ENCODE results near the gene FASTK.

FASTK gene

DNA sequence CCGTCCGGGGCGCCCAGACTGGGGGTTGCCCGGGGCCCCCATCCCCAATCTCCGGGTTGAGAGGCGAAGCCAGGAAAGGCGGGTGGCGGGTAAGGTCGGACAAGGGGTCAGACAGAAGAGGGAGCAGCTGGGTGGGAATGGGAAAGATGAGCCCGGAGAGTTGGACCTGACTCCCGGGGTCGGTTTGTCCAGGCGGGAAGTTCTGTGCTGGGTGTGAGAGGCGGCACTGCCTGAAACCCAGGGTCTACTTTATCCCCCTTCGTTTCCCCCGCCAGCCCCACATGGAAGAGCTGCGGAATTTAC is 20.5 kb downstream of the FASTK start:
- Histone ChIP-seq H3K27me3 (replicated peaks) (no peaks in the 10 kb centered on the region), H3K4me3 (ENCODE audit: low read depth, low read length) (peak overlapping the region; percentile 76), H3K27ac (peak overlapping the region; percentile 92), H3K36me3 (replicated peaks) (peaks cover 14% of the 10 kb centered on the region)
- TF ChIP-seq, protein P1, sequence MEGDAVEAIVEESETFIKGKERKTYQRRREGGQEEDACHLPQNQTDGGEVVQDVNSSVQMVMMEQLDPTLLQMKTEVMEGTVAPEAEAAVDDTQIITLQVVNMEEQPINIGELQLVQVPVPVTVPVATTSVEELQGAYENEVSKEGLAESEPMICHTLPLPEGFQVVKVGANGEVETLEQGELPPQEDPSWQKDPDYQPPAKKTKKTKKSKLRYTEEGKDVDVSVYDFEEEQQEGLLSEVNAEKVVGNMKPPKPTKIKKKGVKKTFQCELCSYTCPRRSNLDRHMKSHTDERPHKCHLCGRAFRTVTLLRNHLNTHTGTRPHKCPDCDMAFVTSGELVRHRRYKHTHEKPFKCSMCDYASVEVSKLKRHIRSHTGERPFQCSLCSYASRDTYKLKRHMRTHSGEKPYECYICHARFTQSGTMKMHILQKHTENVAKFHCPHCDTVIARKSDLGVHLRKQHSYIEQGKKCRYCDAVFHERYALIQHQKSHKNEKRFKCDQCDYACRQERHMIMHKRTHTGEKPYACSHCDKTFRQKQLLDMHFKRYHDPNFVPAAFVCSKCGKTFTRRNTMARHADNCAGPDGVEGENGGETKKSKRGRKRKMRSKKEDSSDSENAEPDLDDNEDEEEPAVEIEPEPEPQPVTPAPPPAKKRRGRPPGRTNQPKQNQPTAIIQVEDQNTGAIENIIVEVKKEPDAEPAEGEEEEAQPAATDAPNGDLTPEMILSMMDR (IDR thresholded peaks at IDR 0.05; ENCODE audit: low read depth, low read length, missing control alignments) = no peak
- DNase-seq = no peak
- in situ Hi-C loops (cut with HindIII; ENCODE audit: low pct_ligation_motif_present, low sequenced_read_pairs) = no loop called here

DNA sequence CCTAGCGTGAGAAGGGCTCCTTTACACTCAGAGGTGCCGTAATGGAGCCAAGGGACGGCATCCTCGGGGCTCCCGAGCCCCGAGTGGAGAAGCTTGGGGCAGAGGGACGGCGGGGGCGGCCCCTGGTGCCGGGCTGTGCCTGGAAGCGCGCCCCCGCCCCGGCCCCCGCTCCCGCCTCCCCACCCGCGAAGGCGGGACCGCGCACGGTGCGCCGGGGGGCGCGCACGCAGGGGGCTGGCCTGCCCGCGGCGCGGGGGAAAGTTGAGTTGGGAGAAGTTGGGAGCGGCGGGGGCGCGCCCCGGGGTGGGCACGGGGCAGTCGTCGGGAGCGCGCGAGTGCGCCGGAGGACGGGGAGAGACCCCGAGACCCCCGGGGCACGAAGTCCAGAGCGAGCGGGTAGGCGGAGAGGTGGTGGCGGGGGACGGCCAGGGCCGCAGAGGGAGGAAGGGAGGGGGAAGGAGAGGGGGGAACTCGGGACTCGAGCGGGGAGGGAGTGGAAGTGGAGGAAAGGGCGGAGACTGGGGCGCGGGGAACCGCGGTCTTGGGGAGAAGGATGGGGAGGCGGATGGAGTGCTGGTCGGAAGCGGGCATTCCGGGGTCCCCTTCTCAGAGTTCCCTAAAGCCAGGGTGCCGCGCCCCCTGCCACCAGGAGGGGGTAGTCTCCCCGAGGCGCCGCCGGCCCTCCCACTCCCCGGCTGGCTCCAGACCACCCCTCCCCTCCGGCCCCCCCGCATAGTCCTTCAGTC is 21.1 kb downstream of the FASTK start, which contains the start of gene SLC4A2:
TSS of gene SLC4A2 (plus strand) at position 223 of the 746 bp plus-strand sequence. CDS start 2,399 bp downstream, outside the sequence.
- H3K27me3 ChIP-seq (replicated peaks) = no peaks in the 10 kb centered on the region
- DNase-seq = peak; percentile 42
- in situ Hi-C loops (cut with HindIII; ENCODE audit: low pct_ligation_motif_present, low sequenced_read_pairs) = no loop called here
- TF ChIP-seq, protein P1 (IDR thresholded peaks at IDR 0.05; ENCODE audit: low read depth, low read length, missing control alignments) = peak; percentile 70
- H3K4me3 ChIP-seq (ENCODE audit: low read depth, low read length) = peak within 1 kb of the TSS; percentile 76
- peaks cover 8% of the 10 kb centered on the region for H3K36me3 ChIP-seq (replicated peaks)
- H3K27ac ChIP-seq = peak within 1 kb of the TSS; percentile 92

GRCh38 chr7:151058781-151059366 is 21.7 kb downstream of the FASTK start:
- in situ Hi-C loops (cut with HindIII; ENCODE audit: low pct_ligation_motif_present, low sequenced_read_pairs) = no loop called here
- H3K27me3 ChIP-seq (replicated peaks) = no peaks in the 10 kb centered on the region
- peaks cover 6% of the 10 kb centered on the region for H3K36me3 ChIP-seq (replicated peaks)
- peak overlapping the region; percentile 92 for H3K27ac ChIP-seq
- H3K4me3 ChIP-seq (ENCODE audit: low read depth, low read length) = peak overlapping the region; percentile 76
- DNase-seq = no peak
- TF ChIP-seq, protein P1 (IDR thresholded peaks at IDR 0.05; ENCODE audit: low read depth, low read length, missing control alignments) = no peak

DNA sequence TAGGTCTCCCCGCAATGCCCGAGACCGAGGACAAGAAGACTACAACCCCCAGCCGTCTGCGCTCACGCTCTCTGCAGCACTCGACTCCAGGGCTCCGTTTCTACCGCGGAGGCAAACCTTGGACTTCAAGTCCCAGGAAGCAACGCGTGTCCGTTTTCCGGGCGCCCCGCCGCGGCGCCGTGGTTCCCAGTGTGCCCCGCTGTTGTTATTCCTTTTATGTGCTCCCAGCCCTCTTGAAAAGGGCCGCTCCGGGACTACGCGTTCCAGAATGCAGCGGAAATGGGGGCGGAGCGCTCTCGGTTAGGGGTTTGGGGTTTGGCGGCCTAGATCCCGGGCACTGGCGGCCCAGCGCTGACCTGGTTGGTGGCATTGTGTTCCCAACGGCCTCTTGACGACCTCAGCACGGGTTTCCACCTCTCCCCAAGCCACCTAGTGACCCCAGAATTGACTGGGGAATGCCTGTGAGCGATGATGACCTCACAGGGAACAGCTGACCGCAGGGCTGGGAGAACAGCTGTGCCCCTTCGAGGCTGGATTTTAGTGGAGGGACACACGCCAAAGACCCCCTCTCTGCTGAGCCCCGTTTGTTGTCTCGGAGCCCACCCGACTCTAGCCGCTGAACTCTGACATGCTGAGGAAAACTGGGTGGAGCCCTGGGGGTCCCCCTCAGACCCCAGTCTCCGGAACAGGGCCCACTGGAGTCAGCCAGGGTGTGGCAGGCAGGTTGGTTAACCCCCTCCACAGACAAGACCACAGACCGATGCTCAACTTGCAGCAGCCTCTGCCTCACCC is 22.4 kb downstream of the FASTK start:
- in situ Hi-C loops (cut with HindIII; ENCODE audit: low pct_ligation_motif_present, low sequenced_read_pairs) = no loop called here
- no peaks in the 10 kb centered on the region for H3K27me3 ChIP-seq (replicated peaks)
- DNase-seq = peak; percentile 100
- peak overlapping the region; percentile 76 for H3K4me3 ChIP-seq (ENCODE audit: low read depth, low read length)
- TF ChIP-seq, protein P1 (IDR thresholded peaks at IDR 0.05; ENCODE audit: low read depth, low read length, missing control alignments) = no peak
- peak overlapping the region; percentile 92 for H3K27ac ChIP-seq
- H3K36me3 ChIP-seq (replicated peaks) = peaks cover 3% of the 10 kb centered on the region

DNA sequence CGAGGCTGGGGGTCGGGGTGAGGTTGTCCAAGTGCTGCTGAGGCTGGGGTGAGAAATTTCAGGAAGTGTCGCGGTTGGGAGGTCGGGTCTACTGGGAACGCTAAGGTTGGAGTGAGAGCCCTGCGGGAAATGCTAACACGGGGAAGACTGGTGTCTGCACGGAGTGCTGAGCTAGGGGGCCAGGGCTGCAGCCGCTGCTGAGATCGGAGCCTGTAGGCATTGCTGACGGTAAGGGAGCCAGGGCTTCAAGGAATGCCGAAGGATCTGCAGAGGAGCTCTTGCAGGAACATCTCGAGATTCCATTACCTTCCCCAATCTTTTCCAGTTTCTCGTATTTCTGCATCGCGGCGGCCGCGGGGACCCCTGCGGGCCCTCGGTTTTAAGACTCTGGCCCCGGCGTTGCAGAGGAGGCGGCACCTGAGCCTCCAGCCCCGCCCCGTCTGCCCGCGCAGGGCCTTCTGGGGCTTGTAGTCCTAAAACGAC is 23.1 kb downstream of the FASTK start, which contains the start of gene CDK5:
TSS of gene CDK5 (minus strand) at position 392 of the 483 bp plus-strand sequence. CDS start at position 343, 49 bp downstream.
- TF ChIP-seq, protein P1 (IDR thresholded peaks at IDR 0.05; ENCODE audit: low read depth, low read length, missing control alignments) = no peak
- in situ Hi-C loops (cut with HindIII; ENCODE audit: low pct_ligation_motif_present, low sequenced_read_pairs) = no loop called here
- no peak for DNase-seq

More for the DNA sequence above, 23.1 kb downstream of the FASTK start, which contains the start of gene CDK5:
- Histone ChIP-seq H3K4me3 (ENCODE audit: low read depth, low read length) (peak within 1 kb of the TSS; percentile 76), H3K27ac (peak within 1 kb of the TSS; percentile 92), H3K27me3 (replicated peaks) (no peaks in the 10 kb centered on the region), H3K36me3 (replicated peaks) (peaks cover 3% of the 10 kb centered on the region)
